AML-193 (cell line): ENCODE measurements around the gene HABP4.

Experiments used
- DNase-seq, 2 experiments: peaks; one replicate each; lab custom pipeline; 2025; lab: John Stamatoyannopoulos, UW

Gene HABP4

GRCh38 chr9:96478829-96479371 lies 28.9 kb downstream of the HABP4 start:
- no peak for DNase-seq

- DNase-seq: no peak
Observed at GRCh38 chr9:96480736-96481135, 30.8 kb downstream of the HABP4 start.

DNA sequence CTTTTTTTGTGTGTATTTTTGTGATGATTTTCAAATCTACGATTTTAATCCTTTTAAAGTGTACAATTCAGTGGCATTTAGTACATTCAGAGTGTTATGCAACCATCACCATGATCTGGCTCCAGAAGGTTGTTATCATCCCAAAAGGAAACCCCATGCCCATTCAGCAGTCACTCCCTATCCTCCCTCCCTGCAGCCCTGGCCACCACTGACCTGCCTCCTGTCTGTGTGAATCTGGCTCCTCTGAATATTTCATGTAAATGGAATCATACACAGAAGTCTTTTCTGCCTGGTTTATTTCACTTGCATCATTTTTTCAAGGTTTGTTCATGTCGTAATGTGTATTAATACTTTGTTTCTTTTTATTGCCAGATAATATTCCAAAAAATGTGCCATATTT lies 32.5 kb downstream of the HABP4 start:
- DNase-seq: no peak

- no peak for DNase-seq
Observed at GRCh38 chr9:96483197-96483596, 33.2 kb downstream of the HABP4 start.

GRCh38 chr9:96483733-96484390 lies 33.9 kb downstream of the HABP4 start:
- DNase-seq: no peak

DNA sequence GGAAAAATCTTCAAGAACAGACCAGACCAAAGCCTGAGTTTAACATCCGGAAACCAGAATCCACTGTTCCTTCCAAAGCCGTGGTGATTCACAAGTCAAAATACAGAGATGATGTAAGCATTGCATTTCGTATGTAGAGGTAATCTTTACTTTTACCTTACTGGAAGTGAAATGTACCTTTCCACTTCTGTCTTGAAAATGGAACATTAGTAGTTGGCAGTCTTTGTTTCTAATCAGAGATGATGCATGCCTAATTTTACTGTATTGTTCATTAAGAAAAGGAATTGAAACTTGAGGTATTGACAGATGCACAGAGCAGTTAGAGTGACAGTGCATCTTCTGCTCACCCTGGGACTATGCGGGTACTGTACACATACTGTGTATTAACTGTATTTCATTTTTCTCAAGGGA lies 34.6 kb downstream of the HABP4 start:
- no peak for DNase-seq

DNA sequence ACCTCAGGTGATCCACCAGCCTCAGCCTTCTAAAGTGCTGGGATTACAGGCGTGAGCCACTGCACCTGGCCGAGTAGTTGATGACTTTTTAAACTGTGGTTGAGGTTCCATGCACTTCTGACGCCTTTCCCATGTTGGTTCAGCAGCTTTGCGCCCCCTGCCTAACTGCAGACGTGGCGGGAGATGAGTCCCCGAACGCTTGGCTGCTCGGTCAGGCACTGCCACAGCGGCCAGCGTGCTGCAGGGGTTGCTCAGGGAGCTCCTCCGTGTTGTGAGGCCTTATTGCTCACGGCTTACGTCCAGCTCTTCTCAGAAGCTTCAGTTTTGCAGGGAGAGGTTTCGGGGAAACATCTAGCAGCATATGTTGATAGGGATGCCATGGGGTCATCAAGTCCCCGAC lies 35.3 kb downstream of the HABP4 start:
- no peak for DNase-seq

- no peak for DNase-seq
Observed at GRCh38 chr9:96486386-96487028, 36.5 kb downstream of the HABP4 start.

GRCh38 chr9:96487029-96487396 lies 37.0 kb downstream of the HABP4 start:
- no peak for DNase-seq

DNA sequence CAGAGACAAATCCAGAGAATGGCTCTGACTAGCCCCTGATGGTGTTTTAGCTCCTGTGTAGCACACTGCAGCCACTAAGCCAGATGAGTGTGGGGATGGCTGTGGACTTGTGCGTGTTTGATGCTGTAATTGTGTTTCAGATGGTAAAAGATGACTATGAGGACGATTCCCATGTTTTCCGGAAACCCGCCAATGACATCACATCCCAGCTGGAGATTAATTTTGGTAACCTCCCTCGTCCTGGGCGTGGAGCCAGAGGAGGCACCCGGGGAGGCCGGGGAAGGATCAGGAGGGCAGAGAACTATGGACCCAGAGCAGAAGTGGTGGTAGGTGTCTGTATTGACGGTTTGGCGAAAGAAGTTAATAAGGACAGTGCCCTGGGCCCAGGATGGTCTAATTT lies 38.0 kb downstream of the HABP4 start:
- no peak for DNase-seq

GRCh38 chr9:96489482-96489979 lies 39.6 kb downstream of the HABP4 start:
- no peak for DNase-seq

DNA sequence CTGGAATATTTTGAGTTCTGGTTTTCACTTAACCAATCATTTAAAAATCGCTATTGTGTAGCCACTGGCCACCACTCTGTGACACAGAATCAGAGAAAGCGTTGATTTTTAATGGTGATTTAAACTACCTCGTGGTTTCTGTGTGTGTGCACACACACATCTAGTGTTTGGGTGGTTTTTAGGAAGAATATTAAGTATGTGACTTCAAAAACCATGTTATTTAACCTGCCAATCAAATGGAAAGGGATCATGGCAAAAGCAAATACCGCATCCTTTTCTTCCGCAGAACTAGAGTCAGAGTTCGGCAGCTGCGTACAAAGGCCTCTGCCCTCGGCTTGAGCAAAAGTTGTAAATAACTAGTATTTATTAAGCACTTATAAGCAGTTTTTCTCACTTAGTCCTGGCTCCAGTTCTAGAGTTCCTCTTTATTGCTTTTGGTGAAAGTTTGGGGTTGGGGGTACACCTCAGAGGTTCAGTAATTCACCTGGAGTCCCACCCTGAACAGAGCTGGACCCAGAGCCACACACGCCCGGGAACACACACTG lies 40.6 kb downstream of the HABP4 start:
- no peak for DNase-seq

DNA sequence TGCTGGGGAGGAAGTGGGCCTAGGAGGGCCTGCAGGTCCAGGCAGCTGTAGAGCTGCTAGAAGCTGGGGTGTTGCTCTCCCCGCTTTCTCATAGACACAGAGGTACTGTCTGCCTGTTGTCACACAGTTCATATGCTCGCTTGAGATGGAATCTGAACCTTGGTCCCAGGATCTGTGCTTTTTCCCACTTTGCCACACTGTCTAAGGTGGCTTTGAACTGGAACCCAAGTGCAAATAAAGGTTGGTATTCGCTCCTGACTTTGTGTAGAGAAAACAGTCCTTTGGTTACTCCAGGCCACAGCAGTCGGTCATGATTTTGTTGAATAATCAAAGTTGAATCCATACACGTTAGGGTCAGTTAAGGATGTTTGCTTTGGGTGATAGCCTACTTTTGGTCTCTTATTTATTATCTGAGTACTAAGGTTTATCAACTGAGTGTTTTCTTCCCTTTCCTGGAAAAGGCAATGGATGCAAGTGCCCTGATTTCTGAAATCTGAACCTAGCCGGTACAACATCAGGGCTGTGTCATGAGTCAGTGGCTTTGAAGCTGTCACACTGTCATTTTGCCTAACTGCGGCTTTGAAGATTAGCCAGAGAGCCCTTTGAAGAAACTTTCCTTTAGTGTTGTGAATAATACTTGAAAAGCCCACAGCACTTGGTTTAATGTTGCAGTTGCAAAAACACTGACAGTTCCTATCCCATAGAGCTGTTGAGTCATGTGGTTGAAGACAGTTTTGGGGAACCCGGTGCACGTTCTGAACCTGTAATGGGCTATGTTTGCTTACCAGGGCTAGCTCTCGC lies 41.3 kb downstream of the HABP4 start:
- no peak for DNase-seq

DNA sequence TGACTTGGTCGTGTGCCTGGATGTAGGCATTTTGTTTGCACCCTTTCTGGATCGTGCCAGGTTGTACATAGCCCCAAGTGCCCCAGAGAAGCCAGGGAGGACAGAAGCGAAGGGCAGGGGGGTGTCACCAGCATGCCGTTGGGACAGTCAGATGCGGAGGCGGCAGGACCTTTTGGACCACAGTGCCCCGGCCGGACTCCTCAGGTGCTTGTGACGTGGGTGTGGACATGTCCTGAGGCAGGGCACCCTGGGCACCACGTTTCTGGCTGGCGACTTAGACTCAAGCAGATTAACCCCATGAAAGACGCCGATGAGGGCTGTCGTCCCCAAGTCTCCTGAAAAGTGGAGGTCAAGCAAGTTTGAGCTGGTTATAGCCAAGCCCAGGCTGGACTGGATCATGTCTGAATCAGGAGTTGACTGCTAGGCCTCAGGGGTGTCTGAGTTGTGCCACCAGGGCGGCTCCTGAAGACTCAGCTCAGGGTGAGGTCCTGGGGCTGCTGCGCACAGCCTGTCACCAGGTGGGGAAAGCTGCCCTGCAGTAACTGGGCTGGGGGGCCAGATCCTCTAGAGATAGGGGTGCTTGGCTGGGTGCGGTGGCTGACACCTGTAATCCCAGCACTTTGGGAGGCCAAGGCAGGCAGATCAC lies 42.0 kb downstream of the HABP4 start:
- DNase-seq: no peak

DNA sequence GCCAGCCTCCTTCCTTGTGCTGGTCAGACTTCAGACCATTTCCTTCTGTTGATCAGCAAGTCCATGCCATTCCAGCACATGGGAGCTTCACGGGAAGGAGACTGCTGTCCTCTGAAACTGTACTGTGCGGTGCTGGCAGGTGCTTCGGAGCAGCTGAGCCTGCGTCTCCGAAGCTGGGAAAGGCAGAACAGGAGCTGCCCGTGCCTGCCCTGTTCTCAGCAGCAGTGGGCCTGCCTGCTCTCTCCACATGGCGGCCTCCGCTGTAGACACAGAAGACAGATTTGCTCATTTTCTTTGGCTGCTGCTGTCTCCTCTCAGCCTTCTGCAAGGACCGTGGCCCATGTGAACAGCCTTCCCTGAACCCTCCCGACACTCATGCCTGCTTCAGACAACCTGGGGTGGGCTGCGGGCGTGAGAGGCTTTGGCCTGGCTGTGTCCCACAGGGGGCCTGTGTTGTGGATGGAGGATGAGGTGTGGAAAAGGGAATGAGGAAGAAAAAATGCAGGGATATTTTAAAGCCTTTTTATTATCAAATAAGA lies 43.1 kb downstream of the HABP4 start:
- no peak for DNase-seq

DNA sequence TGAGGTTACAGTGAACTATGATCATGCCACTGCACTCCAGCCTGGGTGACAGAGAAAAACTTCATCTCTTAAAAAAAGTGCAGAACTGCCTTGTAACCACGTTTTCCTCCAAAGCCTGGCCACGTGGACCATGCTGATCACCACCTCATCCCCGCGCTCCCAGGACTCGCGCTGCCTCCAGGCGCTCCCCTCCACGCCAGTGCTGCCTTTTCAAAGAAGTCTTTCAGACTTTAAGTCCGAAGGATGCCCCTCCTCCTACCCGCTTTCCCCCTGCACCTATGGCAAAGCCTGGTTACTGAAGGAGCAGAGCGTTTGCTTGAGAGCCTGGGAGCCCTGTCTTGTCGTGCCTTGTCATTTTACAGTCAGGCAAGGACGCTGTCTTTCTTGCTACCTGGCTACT lies 43.8 kb downstream of the HABP4 start:
- DNase-seq: no peak

GRCh38 chr9:96494215-96494800 lies 44.3 kb downstream of the HABP4 start:
- no peak for DNase-seq

- DNase-seq: no peak
Observed at GRCh38 chr9:96495341-96495740, 45.4 kb downstream of the HABP4 start.

DNA sequence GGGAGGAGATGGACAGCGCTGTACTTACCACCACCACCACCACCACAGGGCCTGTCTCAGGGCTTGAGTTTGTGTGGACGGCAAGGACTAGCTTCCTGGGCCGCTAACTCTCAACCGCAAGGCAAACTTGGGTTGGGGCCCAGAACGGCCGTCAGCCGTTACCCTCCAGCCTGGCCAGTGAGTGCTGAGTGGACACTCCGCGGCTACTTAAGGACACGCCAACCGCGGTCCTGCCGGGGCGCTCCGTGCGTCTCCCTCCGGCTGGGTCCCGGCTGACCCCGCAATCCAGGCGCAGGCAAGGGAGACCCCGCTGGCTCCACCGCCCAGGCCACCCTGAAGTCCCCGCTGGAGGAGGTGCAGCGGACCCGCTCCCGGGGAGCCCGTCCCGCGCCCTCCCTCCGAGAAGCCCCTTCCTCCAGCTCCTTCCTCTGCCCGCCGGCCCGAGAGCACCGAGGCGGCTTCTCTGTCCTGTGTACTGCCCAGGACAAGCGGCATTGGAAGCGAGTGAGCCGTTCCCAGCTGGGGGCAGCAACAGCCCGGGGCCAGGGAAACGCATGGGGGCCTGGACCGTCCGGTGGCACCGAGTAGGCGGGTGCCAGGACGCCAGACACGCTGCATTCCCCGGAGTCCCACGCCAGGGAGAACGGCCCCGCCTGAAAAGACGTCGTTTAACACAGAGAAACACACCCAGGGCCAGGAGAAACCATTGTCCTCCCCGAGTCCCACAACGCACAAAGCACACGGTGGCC lies 46.6 kb downstream of the HABP4 start:
- DNase-seq: no peak

GRCh38 chr9:96497117-96497399 lies 47.1 kb downstream of the HABP4 start:
- DNase-seq: no peak

- no peak for DNase-seq
Observed at GRCh38 chr9:96498796-96499195, 48.8 kb downstream of the HABP4 start.
